ENCODE results near the gene ST6GALNAC1.

DNA sequence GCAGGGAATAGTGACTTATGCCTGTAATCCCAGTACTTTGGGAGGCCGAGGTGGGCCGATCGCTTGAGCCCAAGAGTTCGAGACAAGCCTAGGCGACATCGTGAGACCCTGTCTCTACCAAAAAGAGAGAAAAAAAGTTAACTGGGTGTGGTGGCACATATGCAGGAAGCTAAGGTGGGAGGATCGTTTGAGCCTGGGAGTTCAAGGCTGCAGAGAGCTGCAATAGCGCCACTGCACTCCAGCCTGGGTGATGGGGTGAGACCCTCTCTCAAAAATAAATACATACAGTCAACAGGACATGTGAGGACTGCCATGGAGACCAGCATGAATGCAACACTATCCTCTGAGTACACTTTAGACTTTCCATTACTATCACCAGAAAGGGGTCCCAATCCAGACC, 42.5 kb downstream of the ST6GALNAC1 start:
- TF ChIP-seq, protein P1, sequence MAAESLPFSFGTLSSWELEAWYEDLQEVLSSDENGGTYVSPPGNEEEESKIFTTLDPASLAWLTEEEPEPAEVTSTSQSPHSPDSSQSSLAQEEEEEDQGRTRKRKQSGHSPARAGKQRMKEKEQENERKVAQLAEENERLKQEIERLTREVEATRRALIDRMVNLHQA (CRISPR knock-in tag; IDR thresholded peaks at IDR 0.05): no peak
- TF ChIP-seq, protein P2, sequence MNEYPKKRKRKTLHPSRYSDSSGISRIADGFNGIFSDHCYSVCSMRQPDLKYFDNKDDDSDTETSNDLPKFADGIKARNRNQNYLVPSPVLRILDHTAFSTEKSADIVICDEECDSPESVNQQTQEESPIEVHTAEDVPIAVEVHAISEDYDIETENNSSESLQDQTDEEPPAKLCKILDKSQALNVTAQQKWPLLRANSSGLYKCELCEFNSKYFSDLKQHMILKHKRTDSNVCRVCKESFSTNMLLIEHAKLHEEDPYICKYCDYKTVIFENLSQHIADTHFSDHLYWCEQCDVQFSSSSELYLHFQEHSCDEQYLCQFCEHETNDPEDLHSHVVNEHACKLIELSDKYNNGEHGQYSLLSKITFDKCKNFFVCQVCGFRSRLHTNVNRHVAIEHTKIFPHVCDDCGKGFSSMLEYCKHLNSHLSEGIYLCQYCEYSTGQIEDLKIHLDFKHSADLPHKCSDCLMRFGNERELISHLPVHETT (CRISPR knock-in tag; conservative IDR thresholded peaks at IDR 0.05): no peak
- TF ChIP-seq ARID5B (CRISPR knock-in tag; IDR thresholded peaks at IDR 0.05) (no peak), POLR2A (IDR thresholded peaks at IDR 0.05; ENCODE audit: insufficient read depth in 1 of 2, low read depth in 2 of 2, low read length in 2 of 2) (no peak), CC2D1A (CRISPR knock-in tag; IDR thresholded peaks at IDR 0.05) (no peak)
- TF ChIP-seq, protein P3, sequence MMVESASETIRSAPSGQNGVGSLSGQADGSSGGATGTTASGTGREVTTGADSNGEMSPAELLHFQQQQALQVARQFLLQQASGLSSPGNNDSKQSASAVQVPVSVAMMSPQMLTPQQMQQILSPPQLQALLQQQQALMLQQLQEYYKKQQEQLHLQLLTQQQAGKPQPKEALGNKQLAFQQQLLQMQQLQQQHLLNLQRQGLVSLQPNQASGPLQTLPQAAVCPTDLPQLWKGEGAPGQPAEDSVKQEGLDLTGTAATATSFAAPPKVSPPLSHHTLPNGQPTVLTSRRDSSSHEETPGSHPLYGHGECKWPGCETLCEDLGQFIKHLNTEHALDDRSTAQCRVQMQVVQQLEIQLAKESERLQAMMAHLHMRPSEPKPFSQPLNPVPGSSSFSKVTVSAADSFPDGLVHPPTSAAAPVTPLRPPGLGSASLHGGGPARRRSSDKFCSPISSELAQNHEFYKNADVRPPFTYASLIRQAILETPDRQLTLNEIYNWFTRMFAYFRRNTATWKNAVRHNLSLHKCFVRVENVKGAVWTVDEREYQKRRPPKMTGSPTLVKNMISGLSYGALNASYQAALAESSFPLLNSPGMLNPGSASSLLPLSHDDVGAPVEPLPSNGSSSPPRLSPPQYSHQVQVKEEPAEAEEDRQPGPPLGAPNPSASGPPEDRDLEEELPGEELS (CRISPR knock-in tag; IDR thresholded peaks at IDR 0.05): no peak

Data from HepG2 (cell line).